Tibial nerve (tissue), 4 donors: Measurements from ENCODE around the gene KCNJ6. TPM values are rescaled to one million over a fixed set of nuclear protein-coding genes. Genes with fewer than 3 reads are reported as not detected.

Experiments
- DNase-seq, 2 donors: peaks; one replicate each; pipeline ENCODE4 v3.0.0-alpha.2; 2019; ENCODE audit warnings: low spot score in 2 of 2
- H3K27ac ChIP-seq, 4 donors: fragments of 200-600 bp; sonication (generic) in 3 of 4; one replicate each; pipeline ENCODE4 v1.5.1; 2017 to 2019; ENCODE audit warnings: mild to moderate bottlenecking in 1 of 4
- H3K27me3 ChIP-seq, 2 donors: fragments of 200-600 bp; sonication (generic) in 1 of 2; one replicate each; pipeline versions ENCODE4 v1.5.1 to v1.6.0; 2017 to 2019
- H3K36me3 ChIP-seq, 3 donors: fragments of 200-600 bp; sonication (generic); one replicate each; pipeline ENCODE4 v1.5.1; 2018 to 2019
- H3K4me1 ChIP-seq, 4 donors: fragments of 200-600 bp; sonication (generic) in 3 of 4; one replicate each; pipeline ENCODE4 v1.5.1; 2017 to 2019
- H3K4me3 ChIP-seq, 4 donors: fragments of 200-600 bp; sonication (generic) in 3 of 4; one replicate each; pipeline ENCODE4 v1.5.1; 2017 to 2019; ENCODE audit warnings: mild to moderate bottlenecking in 1 of 4, moderate library complexity in 1 of 4
- H3K9me3 ChIP-seq, 4 donors: fragments of 200-600 bp; sonication (generic) in 3 of 4; one replicate each; pipeline ENCODE4 v1.5.1; 2017 to 2019
- EP300 ChIP-seq, 2 donors: sonication (generic); formaldehyde crosslinking; IDR thresholded peaks; one replicate each; pipeline ENCODE4 v1.6.1; 2017; ENCODE audit warnings: antibody characterized with exemption in 2 of 2, mild to moderate bottlenecking in 1 of 2
- POLR2A ChIP-seq, 2 donors: fragments of 450-650 bp; IDR thresholded peaks; one replicate each; pipeline ENCODE4 v1.6.1; 2017; ENCODE audit warnings: antibody characterized with exemption in 2 of 2, mild to moderate bottlenecking in 2 of 2, moderate library complexity in 2 of 2
- WGBS, 2 donors: methylation state at CpG; one replicate each; pipeline ENCODE4 v1.1.5; 2018; 5-methylcytosine and 5-hydroxymethylcytosine counted together
- total RNA-seq, 4 donors: library from RNA; depleted of rRNA; stranded (reverse); fragments of >200 nt; gene quantifications; one replicate each; pipeline ENCODE4 v1.1.0, GENCODE V29; 2016
- TF ChIP-seq, protein P1 (sequence below), 5 experiments: fragments of 200-600 bp in 3 of 5; fragments of 450-650 bp in 2 of 5; sonication (generic) in 3 of 5; IDR thresholded peaks; one replicate each; pipeline ENCODE4 v1.5.1; 2016 to 2019; ENCODE audit warnings: antibody characterized with exemption in 5 of 5, mild to moderate bottlenecking in 3 of 5, moderate library complexity in 2 of 5

KCNJ6 gene
- total RNA-seq, 4 donors from 2014 or later, result not detected

DNA sequence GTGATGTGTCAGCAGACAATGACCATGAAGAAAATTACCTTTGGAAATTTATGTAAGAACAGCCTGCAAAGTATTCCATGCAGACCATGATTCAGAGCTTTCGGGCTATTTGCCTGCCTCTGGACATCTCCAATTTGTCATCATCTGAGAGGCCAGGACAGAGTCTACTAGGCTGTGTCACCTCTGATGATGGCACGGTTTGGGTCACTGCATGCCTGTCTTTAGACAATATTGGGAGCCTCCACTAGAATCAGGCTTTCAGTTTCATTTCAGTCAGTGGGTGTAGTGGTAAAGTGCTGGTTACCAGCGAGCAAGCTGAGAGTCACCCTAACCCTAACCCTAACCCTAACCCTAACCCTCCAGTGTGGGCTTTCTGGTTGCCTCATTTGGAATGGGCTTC is 80.8 kb downstream of the KCNJ6 start:
- H3K27ac ChIP-seq, result no peak overlapping the region
- H3K4me1 ChIP-seq, result no peaks in the 10 kb centered on the region
- no peak for DNase-seq
- H3K36me3 ChIP-seq, result no peaks in the 10 kb centered on the region
- no peak overlapping the region for H3K4me3 ChIP-seq
- TF ChIP-seq EP300 (IDR thresholded peaks at IDR 0.05) (no peak), POLR2A (IDR thresholded peaks at IDR 0.05) (no peak)
- TF ChIP-seq, protein P1, sequence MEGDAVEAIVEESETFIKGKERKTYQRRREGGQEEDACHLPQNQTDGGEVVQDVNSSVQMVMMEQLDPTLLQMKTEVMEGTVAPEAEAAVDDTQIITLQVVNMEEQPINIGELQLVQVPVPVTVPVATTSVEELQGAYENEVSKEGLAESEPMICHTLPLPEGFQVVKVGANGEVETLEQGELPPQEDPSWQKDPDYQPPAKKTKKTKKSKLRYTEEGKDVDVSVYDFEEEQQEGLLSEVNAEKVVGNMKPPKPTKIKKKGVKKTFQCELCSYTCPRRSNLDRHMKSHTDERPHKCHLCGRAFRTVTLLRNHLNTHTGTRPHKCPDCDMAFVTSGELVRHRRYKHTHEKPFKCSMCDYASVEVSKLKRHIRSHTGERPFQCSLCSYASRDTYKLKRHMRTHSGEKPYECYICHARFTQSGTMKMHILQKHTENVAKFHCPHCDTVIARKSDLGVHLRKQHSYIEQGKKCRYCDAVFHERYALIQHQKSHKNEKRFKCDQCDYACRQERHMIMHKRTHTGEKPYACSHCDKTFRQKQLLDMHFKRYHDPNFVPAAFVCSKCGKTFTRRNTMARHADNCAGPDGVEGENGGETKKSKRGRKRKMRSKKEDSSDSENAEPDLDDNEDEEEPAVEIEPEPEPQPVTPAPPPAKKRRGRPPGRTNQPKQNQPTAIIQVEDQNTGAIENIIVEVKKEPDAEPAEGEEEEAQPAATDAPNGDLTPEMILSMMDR (IDR thresholded peaks at IDR 0.05), result no peak
- H3K27me3 ChIP-seq, result no peaks in the 10 kb centered on the region
- WGBS, 2 donors, result 66 to 74% methylated on average over 3 of the region's 3 CpGs
- no peaks in the 10 kb centered on the region for H3K9me3 ChIP-seq

DNA sequence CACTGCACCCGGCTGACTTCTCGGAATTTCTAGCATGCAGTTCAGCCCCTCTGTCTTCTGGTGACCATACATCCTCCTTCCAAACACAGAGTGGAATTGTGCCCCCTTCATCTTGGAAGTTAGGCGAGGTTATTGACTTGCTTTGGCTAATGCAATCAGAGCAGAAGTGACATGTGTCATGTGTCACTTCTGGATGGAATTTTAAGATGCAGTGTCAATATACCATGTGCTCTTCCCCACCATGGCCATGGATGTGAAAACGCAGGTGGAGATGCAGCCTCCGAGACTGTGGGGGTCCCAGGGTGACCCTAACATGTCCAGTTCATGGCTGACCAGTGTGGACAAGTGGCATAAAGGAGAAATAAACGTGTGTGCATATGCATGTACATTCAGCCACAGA is 83.0 kb downstream of the KCNJ6 start:
- no peaks in the 10 kb centered on the region for H3K27me3 ChIP-seq
- H3K27ac ChIP-seq, result no peak overlapping the region
- 75 to 78% methylated on average over 6 of the region's 6 CpGs for WGBS, 2 donors
- H3K4me3 ChIP-seq, result no peak overlapping the region
- TF ChIP-seq POLR2A (IDR thresholded peaks at IDR 0.05) (no peak), EP300 (IDR thresholded peaks at IDR 0.05) (no peak)
- TF ChIP-seq, protein P1 (IDR thresholded peaks at IDR 0.05), result no peak
- no peaks in the 10 kb centered on the region for H3K36me3 ChIP-seq
- no peaks in the 10 kb centered on the region for H3K4me1 ChIP-seq
- no peak for DNase-seq
- no peaks in the 10 kb centered on the region for H3K9me3 ChIP-seq

DNA sequence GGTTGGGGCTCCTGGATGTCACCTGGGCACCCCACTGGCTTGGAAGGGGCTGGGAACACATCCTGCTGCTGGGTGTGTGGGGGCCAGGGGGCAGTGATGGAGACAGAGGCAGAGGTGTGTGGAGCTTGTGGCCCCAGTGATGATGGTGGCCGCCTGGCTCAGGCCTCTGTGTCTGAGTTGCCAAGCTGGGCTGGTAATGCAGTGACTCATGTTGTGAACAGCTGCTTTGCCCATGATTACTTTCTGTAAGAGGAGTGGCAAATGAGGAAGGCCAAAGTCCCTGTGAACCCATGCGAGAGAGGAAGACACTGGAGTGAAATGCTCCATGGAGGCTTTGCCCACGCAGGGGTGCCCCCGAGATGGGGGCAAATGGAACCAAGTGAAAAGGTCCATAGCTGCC is 86.8 kb downstream of the KCNJ6 start:
- Histone ChIP-seq H3K27ac (no peak overlapping the region), H3K4me1 (no peaks in the 10 kb centered on the region), H3K9me3 (no peaks in the 10 kb centered on the region), H3K4me3 (no peak overlapping the region), H3K27me3 (no peaks in the 10 kb centered on the region), H3K36me3 (no peaks in the 10 kb centered on the region)
- no peak for DNase-seq
- WGBS, 2 donors, result 60 to 76% methylated on average over 4 of the region's 4 CpGs
- TF ChIP-seq POLR2A (IDR thresholded peaks at IDR 0.05), result no peak
- TF ChIP-seq, protein P1 (IDR thresholded peaks at IDR 0.05), result no peak
- no peak for TF ChIP-seq EP300 (IDR thresholded peaks at IDR 0.05)

DNA sequence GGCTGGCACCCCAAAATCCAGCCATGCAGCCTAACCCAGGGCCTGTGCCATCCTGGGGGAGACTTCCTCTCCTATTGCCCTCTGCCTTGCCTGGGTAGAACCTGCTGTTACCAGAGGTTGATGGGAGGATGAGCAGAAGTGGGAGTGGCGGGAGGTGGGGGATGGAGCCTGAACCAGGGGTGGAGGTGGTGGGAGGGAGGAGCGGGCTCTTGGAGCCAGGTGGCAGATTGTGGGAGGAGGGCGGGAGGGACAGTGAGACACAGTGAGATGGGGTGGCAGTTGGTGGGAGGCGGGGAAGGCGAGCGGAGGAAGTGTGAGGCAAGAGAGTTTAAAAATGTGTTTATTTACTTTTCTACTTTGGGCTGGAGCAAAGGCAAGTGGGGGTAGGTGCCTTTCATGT is 87.3 kb downstream of the KCNJ6 start:
- no peaks in the 10 kb centered on the region for H3K27me3 ChIP-seq
- no peak overlapping the region for H3K4me3 ChIP-seq
- H3K4me1 ChIP-seq, result no peaks in the 10 kb centered on the region
- H3K27ac ChIP-seq, result no peak overlapping the region
- H3K9me3 ChIP-seq, result no peaks in the 10 kb centered on the region
- no peak for DNase-seq
- 67 to 74% methylated on average over 6 of the region's 6 CpGs for WGBS, 2 donors
- H3K36me3 ChIP-seq, result no peaks in the 10 kb centered on the region
- TF ChIP-seq EP300 (IDR thresholded peaks at IDR 0.05) (no peak), POLR2A (IDR thresholded peaks at IDR 0.05) (no peak)
- TF ChIP-seq, protein P1 (IDR thresholded peaks at IDR 0.05), result no peak

DNA sequence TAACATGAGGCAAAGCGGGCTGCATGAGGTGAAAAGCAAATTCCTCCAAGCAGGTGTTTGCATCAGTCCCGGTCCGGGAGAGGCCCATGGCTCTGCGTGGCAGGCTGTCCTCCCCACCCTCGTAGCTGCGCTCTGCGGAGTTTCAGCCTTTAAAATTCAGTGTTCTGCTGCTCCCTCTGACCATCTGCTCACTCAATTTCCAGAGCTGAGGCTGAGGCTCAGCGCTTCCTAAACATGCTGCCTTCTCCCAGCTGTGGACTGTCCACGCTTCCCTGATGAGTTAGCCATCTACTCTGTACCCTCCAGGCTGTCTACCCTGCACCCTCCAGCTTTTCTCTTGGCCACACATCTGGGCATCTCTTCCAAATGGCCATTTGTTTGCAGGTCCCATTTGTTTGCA is 87.7 kb downstream of the KCNJ6 start:
- no peaks in the 10 kb centered on the region for H3K27me3 ChIP-seq
- no peaks in the 10 kb centered on the region for H3K9me3 ChIP-seq
- WGBS, 2 donors, result 61 to 83% methylated on average over 9 of the region's 9 CpGs
- H3K27ac ChIP-seq, result no peak overlapping the region
- no peaks in the 10 kb centered on the region for H3K4me1 ChIP-seq
- no peak for DNase-seq
- no peaks in the 10 kb centered on the region for H3K36me3 ChIP-seq
- TF ChIP-seq POLR2A (IDR thresholded peaks at IDR 0.05) (no peak), EP300 (IDR thresholded peaks at IDR 0.05) (no peak)
- TF ChIP-seq, protein P1 (IDR thresholded peaks at IDR 0.05), result no peak
- no peak overlapping the region for H3K4me3 ChIP-seq
